CD4-positive, alpha-beta T cell treated with Interleukin-6 at 100 ng/mL for 8 hours (primary cell): ENCODE data around the gene CNIH2.
A peak's percentile ranks its signal among the peaks of the same experiment; 100 is the strongest.
"Not testable (repeated sequence)": the region's sequence is repeated elsewhere in the genome, so short reads cannot be mapped to it uniquely, and the experiment has no call there.

Source experiments
- DNase-seq: peaks from one replicate; pipeline ENCODE4 v3.0.0-alpha.2; 2020; ENCODE audit warnings: mixed read lengths, low spot score

CNIH2 gene

DNA sequence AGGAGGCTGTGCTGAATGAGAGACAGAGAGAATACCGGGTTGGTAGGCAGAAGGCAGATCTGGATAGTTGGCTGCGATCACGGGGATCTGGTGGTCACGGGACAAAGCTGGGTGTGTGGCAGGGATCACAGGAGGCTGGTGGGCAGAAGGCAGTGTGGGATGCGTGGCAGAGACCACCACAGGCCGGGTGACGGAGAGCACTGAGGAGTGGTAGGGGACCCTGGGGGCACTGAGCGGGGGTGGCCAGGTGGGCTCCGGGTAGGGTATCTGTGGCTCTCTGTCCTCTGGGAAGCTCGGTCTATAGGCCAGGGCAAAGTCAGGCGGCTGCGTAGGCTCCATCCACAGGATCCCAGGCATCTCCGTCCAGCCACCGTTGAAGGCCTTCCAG is 37.5 kb downstream of the CNIH2 start:
- no peak for DNase-seq

DNA sequence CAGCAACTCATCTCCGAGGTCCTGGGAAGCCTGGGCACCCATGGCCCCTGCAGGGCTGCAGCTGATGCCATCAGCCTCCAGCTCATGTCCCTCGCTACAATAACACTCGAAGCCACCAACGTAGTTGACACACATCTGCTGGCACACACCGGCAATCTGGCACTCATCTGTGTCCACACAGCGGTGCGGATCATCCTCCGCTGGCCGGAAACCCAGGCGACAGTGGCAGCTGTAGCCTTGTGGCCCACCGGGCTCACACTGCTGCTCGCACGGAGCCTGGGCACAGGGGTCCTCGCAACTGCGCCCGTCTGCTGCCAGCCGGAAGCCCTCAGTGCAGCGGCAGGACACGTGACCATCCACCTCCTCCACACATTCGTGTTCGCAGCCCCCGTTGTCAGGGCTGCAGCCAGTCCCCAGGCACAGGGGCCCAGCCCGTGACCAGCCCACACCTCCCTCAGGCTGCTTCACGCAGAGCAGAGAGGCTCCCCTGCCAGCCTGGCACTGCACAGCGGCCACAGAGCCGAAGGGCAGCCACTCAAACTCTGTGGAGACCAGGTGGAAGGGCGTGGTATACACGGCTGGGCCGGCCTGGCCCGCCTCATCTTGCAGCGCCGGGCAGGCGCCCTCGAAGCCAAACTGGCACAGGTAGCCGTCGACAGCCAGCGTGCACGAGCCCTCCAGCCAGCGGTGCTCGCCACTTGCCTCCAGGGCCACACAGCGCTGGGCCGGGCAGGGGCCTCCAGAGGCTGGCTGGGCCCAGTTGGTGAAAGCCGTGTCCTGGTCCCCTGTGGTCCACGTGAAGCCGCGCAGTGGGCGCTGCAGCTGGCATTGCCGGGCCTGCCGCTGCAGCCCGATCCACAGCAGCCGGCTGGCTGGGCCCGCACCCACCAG is 38.2 kb downstream of the CNIH2 start:
- no peak for DNase-seq

- DNase-seq, result no peak
Observed at GRCh38 chr11:66316849-66317251, 38.9 kb downstream of the CNIH2 start, which contains the start of gene CD248. Gene CD248, minus strand, starts transcription at chr11:66317044. Its CDS starts 17 bp downstream, at chr11:66317027.

DNA sequence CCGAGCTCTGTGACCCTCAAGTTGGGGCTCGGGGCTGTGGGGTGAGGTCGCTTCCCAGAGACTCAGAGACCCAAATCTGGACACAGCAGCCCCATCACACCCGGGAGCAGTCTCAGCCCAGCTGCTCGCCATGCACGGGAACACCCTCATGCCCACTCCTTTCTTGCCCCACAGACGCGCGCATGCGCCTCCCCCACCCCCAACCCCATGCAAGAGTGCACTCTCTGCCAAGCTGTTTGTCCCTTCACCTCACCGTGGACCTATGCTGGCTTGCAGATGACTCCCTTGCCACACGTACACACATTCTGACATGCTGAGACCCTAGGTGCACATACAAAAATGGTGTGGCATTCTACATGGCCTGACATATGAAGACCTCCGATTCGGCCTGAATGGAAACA is 39.3 kb downstream of the CNIH2 start:
- DNase-seq, result peak; percentile 33

DNA sequence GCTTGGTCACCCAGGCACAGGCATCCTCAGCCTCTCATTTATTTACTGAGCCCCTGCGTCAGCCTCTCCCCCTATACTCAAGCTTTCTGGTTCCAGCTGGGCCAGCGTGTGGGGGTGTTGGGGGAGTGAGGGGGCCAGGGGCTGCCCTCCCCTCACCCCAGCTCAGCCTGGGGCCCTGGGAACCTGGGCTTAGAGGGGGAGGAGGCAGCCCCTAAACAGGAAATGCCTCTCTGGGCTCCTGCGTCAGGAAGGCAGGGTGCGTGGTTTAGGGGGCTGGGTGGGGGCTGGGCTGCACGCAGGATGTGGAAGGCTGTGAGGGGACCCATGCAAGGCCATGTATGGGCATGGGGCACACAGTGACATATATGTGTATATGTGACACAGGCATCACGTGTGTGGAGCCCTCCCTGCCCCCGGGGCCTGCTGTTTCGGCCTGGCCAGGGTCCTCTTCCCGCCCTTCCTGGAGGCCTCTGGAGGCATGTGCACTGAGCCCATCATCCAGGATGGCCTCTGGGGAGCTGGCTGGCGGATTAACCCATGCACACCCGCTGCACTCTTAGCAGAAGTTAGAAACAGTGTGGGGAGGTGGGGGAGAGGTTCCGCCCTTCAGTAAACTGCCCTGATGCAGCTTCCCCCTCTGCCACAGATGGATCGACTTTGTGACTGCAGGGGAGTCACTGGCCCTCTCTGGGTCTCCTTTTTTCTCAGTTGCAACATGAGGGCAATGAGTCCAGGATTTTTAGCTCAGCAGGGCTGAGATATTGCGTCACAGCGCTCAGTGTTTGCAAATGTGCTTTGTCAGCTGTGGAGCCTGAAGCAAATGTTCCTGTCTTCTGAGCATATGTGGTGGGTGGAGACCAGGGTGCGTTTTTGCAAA is 40.0 kb downstream of the CNIH2 start:
- peak; percentile 68 for DNase-seq

DNA sequence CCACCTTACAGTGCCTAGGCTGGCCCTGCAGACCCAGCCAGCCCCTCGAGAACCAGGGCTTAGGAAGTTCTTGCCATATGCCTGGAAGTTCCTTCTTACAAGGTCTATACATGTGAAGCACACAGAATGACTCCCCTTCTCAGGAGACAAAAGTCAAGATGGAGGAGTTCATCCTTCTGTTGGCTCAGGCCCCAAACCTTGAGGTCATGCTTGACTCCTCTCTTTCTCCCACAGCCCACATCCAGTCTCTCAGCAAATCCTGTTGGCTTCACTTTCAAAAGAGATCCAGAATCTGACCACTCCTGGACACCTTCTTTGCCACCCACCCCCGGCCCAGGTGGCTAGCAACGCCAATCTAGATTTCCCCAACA is 40.6 kb downstream of the CNIH2 start:
- DNase-seq, result no peak

DNA sequence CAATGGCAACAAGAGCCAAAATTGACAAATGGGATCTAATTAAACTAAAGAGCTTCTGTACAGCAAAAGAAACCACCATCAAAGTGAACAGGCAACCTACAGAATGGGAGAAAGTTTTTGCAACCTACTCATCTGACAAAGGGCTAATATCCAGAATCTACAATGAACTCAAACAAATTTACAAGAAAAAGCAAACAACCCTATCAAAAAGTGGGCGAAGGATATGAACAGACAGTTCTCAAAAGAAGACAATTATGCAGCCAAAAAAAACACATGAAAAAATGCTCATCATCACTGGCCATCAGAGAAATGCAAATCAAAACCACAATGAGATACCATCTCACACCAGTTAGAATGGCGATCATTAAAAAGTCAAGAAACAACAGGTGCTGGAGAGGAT is 42.3 kb downstream of the CNIH2 start:
- DNase-seq, result not testable (repeated sequence)

DNA sequence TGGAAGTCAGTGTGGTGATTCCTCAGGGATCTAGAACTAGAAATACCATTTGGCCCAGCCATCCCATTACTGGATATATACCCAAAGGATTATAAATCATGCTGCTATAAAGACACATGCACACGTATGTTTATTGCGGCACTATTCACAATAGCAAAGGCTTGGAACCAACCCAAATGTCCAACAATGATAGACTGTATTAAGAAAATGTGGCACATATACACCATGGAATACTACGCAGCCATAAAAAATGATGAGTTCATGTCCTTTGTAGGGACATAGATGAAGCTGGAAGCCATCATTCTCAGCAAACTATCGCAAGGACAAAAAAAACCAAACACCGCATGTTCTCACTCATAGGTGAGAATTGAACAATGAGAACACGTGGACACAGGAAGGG is 42.8 kb downstream of the CNIH2 start:
- not testable (repeated sequence) for DNase-seq

DNA sequence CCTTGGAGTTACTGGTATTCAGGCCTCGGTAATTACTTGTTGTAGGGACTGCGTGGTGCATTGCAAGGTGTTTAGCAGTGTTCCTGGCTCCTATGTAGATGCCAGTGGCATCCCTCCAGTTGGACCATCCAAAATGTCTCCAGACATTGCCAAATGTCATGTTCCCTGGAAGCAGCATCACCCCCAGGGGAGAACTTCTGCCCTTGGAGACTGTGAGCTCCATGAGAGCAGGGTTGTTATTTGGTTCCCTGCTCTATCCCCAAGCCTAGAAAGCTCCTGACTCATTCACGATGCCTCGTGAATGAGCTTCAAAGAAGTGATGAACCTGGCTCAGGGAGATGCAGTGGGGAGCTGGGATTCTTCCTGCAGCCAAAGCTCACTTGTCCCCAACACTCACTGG is 43.6 kb downstream of the CNIH2 start:
- no peak for DNase-seq

DNA sequence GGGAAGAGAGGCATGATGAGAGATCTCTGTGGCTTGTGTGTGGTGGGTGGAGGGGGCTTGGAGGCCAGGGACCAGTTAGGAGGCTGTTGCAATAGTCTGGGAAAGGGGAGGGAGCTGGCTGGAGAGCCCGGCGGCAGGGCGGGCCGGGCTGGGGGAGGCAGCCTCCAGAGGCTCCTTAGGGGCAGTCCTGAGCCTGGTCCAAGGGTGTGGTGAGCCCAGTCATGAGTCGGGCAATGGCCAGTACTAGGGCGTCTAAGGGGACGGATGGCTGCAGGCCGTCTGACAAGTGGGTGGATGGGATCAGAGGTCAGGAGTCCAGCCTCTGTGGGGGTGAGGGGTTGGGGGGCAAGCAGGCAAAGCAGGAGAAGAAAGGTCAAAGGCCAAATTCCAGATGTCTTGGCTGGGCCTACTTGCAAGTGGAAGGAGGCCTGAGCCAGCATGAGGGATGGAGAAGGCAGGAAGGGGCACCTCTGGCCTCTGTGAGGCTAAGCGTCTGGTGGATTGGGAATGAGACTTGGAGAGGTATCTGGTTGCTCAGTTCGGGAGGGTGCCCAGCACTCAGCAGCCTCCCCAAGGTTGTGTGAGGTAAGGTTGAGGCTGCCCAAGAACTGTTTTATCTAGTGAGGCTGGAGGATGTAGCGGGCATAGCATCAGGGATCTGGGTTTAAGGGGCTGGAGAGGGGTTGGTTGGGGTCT is 44.9 kb downstream of the CNIH2 start:
- no peak for DNase-seq

- no peak for DNase-seq
Observed at GRCh38 chr11:66323684-66324083, 45.7 kb downstream of the CNIH2 start.

GRCh38 chr11:66324664-66325063 is 46.7 kb downstream of the CNIH2 start:
- DNase-seq, result no peak

DNA sequence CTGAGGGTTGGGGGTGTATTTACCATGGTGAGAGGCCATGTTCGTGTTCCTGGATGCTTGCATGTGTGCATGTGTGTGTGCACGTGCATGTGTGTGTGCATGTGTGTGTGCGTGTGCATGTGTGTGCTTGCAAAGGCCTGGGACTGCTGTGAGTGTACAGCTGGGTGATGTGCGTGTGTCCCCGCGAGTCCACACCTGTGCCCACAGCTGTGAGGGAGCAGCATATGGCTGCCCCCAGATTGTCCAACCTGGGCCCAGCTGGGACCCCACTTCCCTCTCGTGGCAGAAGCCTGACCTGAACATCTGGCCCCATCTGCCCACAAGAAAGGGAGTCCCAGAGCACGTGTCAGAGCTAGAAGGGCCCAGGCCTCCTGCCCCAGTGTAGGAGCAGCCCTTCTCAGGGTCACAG is 47.3 kb downstream of the CNIH2 start:
- no peak for DNase-seq

DNA sequence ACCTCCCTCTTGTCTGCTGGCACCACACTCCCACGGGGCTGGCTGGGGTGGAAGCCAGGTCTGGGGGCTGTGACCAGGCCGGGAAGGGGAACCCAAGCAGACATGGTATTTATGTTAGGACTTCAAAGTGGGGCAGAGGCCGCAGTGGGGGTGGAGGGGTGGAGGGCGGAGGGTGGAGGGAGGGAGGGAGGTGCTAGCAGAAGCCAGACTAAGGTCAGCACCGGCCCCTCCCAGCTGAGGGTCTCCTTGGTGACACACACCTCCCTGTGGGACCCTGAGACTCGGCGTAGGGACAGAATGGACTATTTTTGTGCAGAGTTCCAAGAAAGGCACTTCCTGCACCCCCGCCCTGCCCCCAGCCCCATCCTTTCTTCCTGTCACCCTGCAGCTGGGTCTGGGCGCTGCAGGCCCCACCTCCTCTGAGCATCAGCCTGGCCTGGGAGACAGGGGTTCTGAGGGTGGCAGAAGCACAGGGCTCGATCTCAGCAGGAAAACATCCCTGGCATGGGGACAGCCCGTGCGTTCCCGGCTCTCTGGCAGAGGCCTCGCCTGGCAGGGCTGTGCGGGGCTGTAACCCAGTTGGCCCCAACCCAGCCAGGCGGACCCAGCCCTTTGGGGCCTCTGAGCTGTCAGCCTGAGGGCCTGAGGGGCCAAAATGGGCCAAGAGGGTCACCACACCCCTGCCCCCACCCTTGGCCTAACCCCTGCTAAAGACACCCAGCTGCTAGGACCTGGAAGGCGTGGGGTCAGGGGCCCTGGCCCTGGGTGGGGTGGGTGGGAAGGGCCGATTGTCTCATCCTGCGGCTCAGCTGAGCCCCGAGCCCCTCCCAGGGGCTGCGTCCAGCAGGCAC is 48.5 kb downstream of the CNIH2 start:
- peak; percentile 59 for DNase-seq

DNA sequence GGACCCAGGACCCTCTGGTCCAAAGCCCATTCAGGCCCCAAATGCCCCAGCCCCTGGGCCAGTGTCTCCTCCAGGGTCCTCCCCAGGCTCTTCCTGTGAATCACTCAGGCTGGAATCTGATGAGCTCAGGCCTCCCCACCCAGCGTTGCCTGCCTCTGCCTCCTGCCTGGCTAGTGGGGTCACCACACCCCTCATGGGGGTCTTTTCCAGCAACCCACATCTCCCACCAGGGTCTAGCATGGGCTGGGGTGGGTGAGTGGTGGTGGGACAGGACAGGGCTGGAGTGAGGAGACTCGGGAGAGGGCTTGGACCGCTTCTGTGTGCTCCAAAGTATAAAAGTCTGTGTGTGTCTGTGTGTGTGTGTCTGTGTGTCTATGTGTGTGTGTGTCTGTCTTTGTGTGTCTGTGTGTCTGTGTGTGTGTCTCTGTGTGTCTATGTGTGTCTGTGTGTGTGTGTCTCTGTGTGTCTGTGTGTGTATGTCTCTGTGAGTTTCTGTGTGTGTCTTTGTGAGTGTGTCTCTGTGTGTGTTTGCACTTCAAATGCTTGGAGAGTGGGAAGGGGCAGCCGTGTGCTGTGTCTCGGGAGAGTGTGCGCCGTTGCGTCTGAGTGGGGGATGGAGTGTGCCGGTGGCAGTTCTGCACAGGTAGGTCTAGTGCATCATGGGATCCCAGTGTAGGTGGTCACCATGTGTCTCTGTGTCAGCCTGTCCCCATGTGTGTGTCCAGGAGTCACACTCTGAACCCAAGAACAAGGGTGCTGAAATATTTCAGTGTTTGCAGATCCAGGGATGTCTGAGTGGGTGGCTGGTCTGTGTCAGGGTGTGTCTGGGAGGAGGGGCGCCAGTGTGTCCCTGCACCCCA is 49.4 kb downstream of the CNIH2 start:
- no peak for DNase-seq

- no peak for DNase-seq
Observed at GRCh38 chr11:66328031-66328301, 50.0 kb downstream of the CNIH2 start.

GRCh38 chr11:66328302-66329144 is 50.5 kb downstream of the CNIH2 start:
- peak; percentile 83 for DNase-seq

DNA sequence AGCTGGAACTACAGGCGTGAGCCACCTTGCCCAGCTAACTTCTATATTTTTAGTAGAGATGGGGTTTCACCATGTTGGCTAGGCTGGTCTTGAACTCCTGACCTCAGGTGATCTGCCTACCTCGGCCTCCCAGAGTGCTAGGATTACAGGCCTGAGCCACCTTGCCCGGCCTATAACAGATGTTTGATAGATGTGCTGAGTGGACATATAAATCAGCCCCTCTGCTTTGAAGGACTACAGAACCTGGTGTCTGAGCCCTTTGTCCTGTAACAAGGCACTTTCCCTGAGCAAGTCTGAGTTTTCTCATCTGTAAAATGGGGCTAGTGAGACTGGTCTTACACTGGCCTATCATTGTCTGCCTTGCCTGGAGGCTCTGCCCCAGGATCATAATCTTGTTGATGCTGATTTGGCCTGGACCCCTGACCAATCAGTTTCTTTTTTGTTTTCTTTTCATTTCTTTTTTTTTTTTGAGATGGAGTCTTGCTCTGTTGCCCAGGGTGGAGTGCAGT is 51.2 kb downstream of the CNIH2 start:
- no peak for DNase-seq

- DNase-seq, result no peak
Observed at GRCh38 chr11:66330931-66331330, 53.0 kb downstream of the CNIH2 start.
